WI38 (cell line): ENCODE results near the gene XRN1.
"Not testable (repeated sequence)": the region's sequence is repeated elsewhere in the genome, so short reads cannot be mapped to it uniquely, and the experiment has no call there.

Experiments
- H3K4me3 ChIP-seq: 2 replicates; pipeline ENCODE4 v1.5.1; 2011; ENCODE audit warnings: low read depth, mild to moderate bottlenecking, control low read depth, low read length
- TF ChIP-seq, protein P1 (sequence below): IDR thresholded peaks from 2 replicates; pipeline ENCODE4 v1.5.1; 2012; ENCODE audit warnings: low read depth, mild to moderate bottlenecking, control low read depth, low read length

XRN1 gene

DNA sequence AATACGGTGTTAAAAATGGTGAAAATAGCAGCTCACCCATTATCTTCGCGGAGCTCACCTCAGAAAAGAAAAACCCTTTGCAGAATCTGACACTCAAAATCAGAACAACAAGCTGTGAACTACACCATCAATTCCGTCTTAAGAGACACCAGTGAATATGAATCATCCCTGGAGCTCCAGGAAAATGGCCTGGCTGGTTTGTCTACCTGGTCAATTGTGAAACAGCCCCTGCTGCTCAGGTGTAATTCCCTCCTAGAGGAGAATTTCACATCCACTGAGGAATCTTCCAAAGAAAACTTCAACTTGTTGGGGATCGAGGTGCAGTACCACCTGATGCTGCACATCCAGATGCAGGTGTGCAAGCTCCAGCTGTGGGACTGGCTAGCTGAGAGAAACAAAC is 3.0 kb upstream of the XRN1 start:
- TF ChIP-seq, protein P1, sequence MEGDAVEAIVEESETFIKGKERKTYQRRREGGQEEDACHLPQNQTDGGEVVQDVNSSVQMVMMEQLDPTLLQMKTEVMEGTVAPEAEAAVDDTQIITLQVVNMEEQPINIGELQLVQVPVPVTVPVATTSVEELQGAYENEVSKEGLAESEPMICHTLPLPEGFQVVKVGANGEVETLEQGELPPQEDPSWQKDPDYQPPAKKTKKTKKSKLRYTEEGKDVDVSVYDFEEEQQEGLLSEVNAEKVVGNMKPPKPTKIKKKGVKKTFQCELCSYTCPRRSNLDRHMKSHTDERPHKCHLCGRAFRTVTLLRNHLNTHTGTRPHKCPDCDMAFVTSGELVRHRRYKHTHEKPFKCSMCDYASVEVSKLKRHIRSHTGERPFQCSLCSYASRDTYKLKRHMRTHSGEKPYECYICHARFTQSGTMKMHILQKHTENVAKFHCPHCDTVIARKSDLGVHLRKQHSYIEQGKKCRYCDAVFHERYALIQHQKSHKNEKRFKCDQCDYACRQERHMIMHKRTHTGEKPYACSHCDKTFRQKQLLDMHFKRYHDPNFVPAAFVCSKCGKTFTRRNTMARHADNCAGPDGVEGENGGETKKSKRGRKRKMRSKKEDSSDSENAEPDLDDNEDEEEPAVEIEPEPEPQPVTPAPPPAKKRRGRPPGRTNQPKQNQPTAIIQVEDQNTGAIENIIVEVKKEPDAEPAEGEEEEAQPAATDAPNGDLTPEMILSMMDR: no peak
- no peak overlapping the region for H3K4me3 ChIP-seq

DNA sequence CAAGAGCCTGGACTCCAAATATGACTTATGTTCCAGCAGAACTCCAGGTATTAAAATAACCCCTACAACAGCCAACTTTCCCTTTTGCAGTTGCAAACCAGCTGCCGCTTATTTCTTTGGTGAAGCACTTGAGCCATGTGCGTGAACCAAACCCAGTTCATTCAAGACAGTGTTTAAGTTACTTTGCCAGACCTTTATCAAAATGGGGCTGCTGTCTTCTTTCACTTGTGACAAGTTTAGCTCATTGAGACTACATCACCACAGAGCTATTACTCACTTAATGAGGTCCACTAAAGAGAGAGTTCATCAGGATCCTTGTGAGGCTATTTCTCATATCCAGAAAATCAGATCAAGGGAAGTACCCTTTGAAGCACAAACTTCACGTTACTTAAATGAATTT is 2.4 kb upstream of the XRN1 start:
- no peak overlapping the region for H3K4me3 ChIP-seq
- TF ChIP-seq, protein P1: no peak

DNA sequence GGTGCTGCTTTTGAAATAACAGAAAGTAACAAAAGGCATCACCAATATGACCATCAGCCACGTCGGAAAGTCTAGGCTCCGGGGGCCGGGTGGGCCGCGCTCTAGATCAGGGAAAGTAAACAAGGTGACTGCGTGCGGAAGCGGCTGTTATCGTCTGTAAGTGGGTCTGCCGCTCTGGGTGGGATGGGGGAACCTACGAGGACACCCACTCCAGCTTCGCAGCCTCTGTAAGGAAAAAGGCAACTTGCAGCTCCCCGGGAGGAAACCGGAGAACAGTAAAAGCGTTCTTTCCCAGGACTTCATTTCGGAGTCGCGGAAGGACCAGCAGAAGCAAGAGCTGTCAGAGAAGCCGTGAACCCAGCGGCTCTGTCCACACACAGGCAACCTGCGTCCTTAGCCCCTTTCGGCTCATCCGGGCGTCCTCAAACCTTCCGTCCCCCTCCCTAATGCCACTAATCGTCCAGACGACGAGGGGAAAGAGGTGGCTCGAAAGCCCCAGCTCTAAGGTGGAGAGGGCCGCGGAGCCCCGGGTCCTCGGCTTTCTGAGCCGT is 461 bp downstream of the XRN1 start:
- peak overlapping the region; percentile 89 for H3K4me3 ChIP-seq
- TF ChIP-seq, protein P1: no peak

DNA sequence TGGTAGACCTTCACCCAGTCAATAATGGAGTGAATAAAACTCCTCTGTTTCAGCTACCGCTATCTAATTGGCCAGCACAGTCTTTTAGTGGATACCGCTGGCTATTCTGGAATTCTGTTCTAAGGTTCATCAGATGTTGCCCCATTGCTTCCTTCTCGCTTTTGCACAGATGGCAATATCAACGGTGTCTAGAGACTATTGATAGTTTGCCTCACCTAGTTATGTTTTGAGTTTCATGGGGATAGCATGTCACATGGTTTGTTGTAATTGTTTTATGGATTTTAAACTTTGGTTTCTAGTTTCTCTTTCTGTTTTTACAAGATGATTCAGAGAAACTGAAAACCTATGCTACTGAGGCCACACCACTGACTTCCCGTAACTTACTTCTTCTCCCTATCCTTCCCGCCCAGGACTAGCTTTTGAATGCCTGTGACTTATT is 2.0 kb downstream of the XRN1 start:
- H3K4me3 ChIP-seq: peak overlapping the region; percentile 89
- TF ChIP-seq, protein P1: no peak

DNA sequence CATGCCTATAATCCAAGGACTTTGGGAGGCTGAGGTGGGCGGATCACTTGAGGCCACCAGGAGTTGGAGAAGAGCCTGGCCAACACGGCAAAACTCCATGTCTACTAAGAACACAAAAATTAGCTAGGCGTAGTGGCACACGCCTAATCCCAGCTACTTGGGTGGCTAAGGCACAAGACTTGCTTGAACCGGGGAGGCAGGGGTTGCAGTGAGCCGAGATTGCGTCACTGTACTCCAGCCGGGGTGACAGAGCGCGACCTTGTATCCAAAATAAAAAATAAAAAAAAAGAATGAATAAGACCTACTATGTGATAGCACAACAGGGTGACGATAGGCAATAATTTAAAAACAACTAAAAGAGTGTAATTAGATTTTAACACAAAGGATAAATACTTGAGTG is 3.5 kb downstream of the XRN1 start:
- H3K4me3 ChIP-seq: no peak overlapping the region
- TF ChIP-seq, protein P1: no peak

DNA sequence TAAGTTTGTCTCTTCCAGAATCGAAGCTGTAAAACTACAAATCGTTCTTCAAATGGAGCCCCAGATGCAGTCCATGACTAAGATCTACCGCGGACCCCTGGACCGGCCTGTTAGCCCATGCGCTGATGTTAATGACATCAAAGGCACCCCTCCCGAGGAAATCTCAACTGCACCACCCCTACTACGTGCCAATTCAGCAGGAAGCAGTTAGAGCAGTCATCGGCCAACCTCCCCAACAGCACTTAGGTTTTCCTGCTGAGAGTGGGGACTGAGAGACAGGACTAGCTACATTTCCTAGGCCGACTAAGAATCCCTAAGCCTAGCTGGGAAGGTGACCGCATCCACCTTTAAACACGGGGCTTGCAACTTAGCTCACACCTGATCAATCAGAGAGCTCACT is 4.8 kb downstream of the XRN1 start:
- H3K4me3 ChIP-seq: not testable (repeated sequence)

DNA sequence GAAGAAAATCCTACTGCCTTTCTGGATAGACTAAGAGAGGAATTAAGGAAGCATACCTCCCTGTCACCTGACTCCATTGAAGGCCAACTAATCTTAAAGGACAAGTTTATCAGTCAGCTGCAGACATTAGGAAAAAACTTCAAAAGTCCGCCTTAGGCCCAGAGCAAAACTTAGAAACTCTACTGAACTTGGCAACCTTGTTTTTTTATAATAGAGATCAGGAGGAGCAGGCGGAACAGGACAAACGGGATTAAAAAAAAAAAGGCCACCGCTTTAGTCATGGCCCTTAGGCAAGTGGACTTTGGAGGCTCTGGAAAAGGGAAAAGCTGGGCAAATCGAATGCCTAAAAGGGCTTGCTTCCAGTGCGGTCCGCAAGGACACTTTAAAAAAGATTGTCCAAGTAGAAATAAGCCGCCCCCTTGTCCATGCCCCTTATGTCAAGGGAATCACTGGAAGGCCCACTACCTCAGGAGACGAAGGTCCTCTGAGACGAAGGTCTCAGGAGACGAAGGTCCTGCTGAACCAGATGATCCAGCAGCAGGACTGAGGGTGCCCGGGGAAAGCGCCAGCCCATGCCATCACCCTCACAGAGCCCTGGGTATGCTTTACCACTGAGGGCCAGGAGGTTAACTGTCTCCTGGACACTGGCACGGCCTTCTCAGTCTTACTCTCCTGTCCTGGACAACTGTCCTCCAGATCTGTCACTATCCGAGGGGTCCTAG is 8.2 kb downstream of the XRN1 start:
- H3K4me3 ChIP-seq: not testable (repeated sequence)

DNA sequence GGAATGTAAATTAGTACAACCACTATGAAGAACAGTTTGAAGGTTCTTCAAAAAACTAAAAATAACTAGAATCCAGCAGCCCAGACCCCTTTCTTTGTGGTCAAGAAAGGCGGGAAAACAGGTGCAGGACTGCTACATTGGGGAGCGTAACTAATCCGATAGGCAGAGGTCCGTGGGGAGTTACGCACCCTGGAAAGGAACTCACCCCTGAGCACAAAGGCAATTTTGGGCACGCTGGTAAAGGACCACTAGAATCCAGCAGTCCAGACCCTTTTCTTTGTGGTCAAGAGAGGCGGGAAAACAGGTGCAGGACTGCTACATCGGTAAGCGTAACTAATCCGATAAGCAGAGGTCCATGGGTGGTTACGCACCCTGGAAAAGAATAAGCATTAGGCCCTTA is 9.7 kb downstream of the XRN1 start:
- H3K4me3 ChIP-seq: not testable (repeated sequence)

DNA sequence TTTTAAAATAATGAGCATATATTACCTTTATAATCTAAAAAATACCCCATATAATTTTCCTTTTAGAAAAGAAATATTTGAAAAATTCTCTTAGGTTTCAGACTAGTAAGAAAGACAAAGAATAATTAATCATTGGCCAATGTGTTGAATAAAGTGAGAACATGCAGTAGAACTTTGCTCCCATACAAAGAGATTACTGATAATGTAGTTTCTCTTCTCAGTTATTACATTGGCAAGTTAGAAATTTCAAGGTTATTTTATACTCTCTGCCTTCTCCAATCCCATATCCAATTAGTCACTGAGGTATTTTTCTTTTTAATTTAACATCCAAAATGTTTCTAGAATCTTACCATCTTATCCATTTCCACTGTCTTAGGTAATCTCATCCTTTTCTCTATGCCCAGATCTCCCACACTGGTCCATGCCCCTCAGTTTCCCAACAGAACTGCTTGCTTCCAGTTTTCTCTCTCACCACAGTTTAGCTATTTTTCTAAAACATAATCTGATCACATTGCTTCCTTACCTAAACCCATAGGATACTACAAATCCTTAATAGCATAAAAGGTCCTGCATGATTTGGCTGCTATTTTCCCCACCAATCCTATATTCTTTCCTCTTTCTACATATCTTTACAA is 10.8 kb downstream of the XRN1 start:
- TF ChIP-seq, protein P1: no peak
- no peak overlapping the region for H3K4me3 ChIP-seq
